ENCODE measurements around the gene ARHGDIB.

ARHGDIB gene

GRCh38 chr12:14905269-14906004 is 56.0 kb downstream of the ARHGDIB start:
- no peak for TF ChIP-seq CTCF (IDR thresholded peaks at IDR 0.05; ENCODE audit: insufficient read depth, low read depth, low read length, missing control alignments)
- no peak for DNase-seq (ENCODE audit: low read depth)
- no peak overlapping the region for H3K4me3 ChIP-seq (ENCODE audit: low read depth, low read length)

GRCh38 chr12:14904854-14905253 is 56.5 kb downstream of the ARHGDIB start:
- TF ChIP-seq CTCF (IDR thresholded peaks at IDR 0.05; ENCODE audit: insufficient read depth, low read depth, low read length, missing control alignments), result no peak

GRCh38 chr12:14903386-14904098 is 57.9 kb downstream of the ARHGDIB start:
- DNase-seq (ENCODE audit: low read depth), result no peak
- H3K4me3 ChIP-seq (ENCODE audit: low read depth, low read length), result no peak overlapping the region
- TF ChIP-seq CTCF (IDR thresholded peaks at IDR 0.05; ENCODE audit: insufficient read depth, low read depth, low read length, missing control alignments), result no peak

More at GRCh38 chr12:14904854-14905253, 56.5 kb downstream of the ARHGDIB start:
- no peak overlapping the region for H3K4me3 ChIP-seq (ENCODE audit: low read depth, low read length)
- DNase-seq (ENCODE audit: low read depth), result no peak

GRCh38 chr12:14902465-14902864 is 58.9 kb downstream of the ARHGDIB start:
- no peak for TF ChIP-seq CTCF (IDR thresholded peaks at IDR 0.05; ENCODE audit: insufficient read depth, low read depth, low read length, missing control alignments)
- no peak for DNase-seq (ENCODE audit: low read depth)
- no peak overlapping the region for H3K4me3 ChIP-seq (ENCODE audit: low read depth, low read length)

GRCh38 chr12:14901228-14901562 is 60.2 kb downstream of the ARHGDIB start:
- no peak overlapping the region for H3K4me3 ChIP-seq (ENCODE audit: low read depth, low read length)
- no peak for TF ChIP-seq CTCF (IDR thresholded peaks at IDR 0.05; ENCODE audit: insufficient read depth, low read depth, low read length, missing control alignments)
- no peak for DNase-seq (ENCODE audit: low read depth)

- no peak for DNase-seq (ENCODE audit: low read depth)
- no peak overlapping the region for H3K4me3 ChIP-seq (ENCODE audit: low read depth, low read length)
- TF ChIP-seq CTCF (IDR thresholded peaks at IDR 0.05; ENCODE audit: insufficient read depth, low read depth, low read length, missing control alignments), result no peak
Observed at GRCh38 chr12:14900521-14901227, 60.7 kb downstream of the ARHGDIB start.
